COLO668 (cell line): Measurements from ENCODE around the gene ULBP1.
A peak's percentile ranks its signal among the peaks of the same experiment; 100 is the strongest.
"Not testable (repeated sequence)": the region's sequence is repeated elsewhere in the genome, so short reads cannot be mapped to it uniquely, and the experiment has no call there.

Experiments
- DNase-seq: peaks from one replicate; lab custom pipeline; 2025; ENCODE audit not compliant: unreplicated experiment; lab: John Stamatoyannopoulos, UW

The ULBP1 gene

DNA sequence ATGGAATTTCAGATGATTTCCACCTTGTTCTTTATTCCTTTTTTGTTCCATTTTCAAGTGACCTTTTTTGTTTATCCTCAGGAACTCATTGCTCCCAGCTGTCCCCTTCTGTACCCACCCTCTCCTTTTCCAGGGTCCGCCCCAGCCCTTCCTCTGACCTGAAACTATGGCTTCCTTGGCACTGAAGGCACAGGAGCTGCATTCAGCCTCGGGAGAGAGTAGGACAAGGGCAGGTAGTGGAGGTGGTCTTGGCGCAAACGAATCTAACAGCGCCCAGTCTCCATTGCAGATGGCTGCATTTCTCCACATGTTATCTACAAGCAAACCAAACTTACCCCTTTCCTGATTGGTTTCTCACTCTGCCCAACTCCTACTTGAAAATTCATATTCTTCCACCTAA lies 30.7 kb upstream of the ULBP1 start:
- DNase-seq, result no peak

DNA sequence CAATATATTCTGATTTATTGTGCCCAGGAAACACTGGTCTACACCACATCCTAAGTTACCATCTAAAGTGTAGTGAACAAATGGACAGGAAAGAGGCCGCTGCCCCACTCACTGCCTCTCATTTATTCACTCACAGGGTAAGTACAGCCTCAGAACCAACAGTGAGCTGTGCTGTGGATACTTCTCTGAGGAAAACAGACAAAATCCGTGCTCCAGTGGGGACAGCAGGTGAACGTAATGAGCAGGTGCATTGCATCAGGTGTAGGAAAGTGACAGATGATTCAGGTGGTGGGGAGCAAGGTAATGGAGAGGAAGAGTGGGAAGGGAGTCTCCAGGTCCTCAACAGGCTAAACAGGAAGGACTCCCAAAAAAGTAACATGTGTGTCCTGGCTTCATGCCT lies 30.3 kb upstream of the ULBP1 start:
- DNase-seq, result no peak

DNA sequence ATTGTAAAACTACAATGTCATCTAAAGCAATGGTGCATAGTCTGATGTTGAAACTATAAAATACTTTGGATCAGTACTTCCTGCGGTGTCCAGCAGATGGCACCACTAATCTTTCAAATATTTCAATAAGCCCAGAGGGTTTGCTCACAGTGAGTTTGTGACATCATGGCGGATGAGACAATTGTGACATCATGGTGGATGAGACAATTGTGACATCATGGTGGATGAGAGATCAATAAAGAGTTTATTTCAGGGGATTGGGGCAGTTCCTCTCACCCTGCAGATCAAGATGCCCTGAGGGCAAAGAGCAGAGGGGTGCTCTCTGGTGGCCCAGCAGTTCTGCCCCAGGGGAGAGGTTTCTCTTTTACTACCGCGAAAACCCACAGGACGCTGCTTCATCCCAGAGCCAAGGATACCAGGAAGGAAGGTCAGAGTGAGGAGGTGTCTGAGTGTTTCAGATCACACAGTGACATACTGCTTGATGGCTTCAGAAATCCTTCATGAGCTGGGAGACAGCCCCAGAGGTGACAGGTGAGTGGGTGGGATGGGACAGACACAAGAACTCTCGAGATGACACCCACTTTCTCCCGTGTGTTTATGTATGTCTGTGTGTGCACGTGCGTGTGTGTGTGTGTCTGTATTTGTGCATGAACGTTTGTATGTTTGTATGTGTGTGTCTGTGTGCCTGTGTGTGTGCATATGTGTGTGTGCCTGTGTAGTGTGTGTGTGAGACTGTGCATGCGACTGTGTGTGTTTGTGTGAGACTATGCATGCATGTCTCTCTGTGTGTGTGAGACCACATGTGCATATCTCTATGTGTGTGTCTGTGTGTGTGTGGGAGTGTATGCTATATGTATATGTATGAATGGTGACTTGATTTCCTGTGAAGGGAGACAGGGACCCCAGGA lies 29.2 kb upstream of the ULBP1 start:
- peak; percentile 67 for DNase-seq

DNA sequence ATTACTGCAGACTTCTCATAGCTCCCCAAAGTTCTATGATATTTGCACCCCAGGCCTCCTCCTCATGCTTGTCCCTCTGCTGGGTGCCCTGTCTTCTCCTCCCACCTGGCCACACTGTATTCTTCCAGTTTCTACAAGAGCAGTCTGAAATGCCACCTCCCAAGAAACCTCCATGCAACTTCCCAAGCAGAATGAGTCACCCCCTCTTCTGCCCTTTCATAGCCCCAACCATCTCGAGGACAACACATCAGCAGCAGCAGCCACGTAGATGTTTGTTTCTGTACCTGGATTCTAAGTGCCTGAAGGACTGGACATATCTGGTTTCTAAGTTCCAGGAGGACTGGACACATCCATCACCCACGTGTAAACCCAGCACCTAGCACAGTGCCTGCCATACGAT lies 28.5 kb upstream of the ULBP1 start:
- no peak for DNase-seq

DNA sequence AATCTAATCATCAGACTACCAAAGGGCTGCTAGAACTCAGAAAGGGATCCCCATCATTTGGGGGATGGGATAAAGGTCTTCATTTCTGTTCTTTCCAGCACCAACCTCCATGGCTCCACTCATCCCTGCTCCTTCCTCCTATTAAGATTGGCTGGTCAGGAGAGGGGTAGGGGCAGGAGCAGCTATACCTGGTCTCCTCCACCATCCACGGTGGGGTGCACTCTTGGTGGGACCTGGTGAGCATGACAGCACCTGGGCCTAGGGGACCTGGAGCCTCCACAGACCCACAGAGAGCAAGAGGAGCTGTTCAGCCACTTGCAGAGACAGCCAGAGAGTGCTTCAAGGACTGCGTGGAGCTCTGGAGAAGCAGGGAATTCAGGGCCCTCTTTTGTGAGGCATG lies 28.1 kb upstream of the ULBP1 start:
- no peak for DNase-seq

DNA sequence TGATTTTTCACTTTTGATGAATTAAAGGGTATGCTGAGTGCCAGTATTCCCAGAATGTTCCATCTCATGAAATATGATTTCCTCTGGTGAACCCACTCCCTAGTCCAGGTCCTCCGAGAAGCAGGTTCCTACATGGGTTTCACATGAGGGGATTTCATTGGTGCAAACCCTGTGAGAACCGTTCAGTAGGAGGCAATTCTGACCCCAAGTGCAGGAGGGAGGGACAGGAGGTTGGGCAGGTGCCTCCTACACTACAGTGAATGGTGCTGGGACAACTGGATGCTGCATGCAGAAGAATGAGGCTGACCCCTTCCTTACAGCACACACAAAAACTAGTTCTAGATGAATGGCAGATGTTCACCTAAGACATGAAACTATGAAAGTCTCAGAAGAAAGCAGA lies 27.0 kb upstream of the ULBP1 start:
- no peak for DNase-seq

DNA sequence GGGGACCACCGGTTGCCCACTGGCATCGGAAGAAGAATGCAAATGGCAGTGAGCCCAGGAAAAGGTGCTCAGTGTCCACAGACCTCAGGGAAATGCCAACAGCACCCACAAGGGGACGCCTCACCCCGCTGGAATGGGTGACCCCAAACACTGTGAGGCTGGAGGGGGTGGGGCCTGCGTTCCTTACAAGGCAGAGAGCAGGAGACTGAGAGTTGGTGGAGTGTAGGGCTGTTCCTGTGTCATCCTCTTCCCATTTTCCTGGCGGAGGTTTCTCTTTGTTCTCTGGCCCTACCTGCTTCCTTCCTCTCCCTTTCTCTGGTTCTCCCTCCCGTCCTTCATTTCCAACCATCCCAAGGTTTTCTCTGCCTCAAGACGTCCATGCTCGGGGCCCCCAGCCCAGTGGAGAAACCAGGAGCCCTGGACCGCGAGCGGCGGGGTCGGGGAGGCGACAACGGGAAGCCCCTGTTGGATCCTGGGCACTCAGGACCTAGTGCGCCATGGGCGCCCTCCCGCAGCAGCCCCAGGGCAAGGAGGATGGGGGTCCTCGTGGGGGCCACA lies 25.7 kb upstream of the ULBP1 start:
- DNase-seq, result not testable (repeated sequence)

DNA sequence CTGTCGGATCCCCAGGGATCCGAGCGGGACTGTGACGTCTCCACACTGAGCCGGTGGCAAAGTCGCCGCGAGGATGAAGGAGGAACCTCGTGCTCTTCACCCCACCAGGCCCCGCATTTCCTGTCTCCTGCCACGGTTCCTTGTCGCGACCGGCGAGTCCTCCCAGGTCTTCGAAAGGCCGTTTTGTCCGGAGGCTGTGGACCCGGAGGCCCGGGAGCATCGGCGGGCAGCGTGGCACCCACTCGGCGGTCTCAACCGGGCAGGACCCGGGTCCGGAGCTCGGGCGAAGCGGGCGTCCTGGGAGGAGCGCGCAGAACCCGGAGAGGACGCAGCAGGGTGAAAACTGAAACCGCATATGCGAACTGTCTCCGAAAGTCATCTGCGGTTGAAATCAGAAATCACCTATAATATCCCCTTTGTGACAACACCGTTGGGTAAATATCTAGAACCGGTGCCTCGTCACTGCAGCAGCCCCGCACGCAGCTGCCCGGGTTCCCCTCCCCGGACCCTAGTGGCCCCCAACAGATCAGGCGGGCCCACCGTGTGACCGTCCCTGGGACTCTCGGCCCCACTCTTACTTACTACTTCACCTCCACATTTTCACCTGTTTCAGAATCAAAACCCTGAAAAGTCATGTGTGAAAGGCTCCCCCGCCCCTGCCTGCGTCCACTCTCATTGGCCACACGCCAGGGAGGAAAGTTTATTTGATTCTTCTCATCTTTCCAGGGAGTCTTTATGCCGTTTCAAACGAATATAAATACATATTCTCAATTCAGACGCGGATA lies 25.0 kb upstream of the ULBP1 start:
- DNase-seq, result peak; percentile 16

DNA sequence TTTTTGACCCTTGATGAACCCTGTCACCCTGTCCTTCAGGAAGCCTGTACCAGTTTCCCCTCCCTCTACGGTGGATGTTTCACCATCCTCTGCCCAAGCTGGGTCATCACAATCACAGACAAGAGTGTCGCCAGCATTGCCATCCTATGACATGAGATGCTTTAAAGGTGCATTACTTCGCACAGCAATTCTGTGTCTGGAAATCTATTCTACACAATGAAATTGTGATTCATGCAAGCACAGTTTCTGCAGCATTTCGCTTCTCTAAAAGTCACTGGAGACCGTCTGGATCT lies 24.4 kb upstream of the ULBP1 start:
- DNase-seq, result no peak

DNA sequence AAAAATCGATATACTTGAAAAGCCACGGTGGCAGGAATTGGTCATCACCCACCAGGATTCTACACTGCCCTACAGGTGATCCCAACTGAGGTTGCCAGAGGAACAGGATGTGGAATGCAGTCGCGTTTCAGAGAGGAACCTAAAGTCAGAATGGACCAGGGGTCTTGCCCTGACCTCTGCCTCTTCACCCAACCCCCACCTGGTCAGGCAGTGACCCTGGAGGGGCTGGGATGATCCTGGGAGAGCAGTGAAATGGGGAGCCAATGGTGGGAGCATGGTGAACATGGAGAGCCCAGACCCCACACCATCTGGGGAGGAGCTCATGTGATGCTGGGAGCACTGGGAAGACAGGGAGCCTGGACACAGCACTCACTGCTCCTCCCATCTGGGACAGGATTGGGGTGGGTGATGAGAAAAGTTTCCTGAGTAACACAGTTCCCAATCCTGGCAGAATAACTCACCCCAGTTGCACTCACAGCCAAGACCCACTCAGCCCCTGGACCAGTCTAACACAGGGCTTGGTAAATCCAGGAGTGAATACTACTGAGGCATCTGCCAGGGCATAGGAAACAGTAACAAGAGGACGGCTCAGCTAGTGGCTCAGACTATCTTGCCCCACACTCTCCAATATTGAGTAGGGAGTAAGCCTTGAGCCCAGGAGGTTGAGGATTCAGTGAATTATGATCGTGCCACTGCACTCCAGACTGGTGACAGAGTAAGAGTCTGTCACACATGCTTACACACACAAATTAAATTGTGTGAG lies 23.7 kb upstream of the ULBP1 start:
- no peak for DNase-seq

DNA sequence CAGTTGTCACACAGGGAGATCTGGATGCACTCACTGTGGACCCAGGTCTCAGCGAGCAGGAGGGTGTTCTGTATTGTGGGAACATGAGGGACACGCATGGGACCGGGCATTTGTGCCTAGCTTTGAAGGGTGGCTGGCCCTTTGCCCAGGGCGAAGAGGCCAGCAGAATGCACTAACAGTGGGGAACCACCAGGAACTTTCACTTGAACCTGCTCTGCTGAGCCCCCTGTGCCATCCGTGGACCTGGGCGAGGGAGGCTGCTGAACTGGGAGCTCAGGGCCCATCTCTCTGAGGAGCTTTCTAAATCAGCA lies 23.1 kb upstream of the ULBP1 start:
- DNase-seq, result no peak

DNA sequence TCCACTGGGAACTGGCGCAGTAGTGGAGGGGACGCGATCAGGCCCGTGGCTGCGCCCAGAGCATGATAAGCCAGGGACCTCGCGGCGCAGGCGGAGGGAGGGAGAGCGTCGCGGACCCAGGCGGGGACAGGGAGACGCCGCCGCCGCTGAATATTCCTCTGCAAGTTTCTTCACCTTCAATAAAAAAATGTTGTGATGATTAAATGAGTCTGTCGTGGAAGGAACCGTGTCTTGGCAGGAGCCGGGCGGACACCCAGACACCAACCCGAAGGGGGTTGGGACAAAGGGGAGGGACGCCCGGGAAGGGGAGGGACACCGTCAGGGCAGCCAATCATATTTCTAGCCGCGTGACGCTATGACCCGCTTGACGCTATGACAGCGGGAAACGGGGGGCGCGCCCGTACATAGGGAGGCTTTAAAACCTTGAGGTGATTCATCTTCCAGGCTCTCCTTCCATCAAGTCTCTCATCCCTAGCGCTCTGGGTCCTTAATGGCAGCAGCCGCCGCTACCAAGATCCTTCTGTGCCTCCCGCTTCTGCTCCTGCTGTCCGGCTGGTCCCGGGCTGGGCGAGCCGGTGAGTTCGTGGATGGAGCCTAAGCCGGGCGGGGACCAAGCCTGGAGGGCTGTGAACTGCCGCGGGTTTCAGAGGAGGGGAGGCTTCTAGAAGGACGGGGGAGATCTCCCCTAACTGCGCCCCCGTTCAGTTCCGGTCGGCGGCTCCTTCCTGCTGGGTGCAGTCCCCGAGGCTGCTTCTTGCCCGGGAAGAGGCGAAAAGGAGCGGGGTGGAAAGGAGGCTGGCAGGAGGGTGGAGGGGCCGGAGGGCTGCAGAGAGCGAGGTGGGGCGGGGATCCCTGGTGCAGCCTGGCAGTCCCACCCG lies 21.9 kb upstream of the ULBP1 start, which contains the start of gene ULBP2:
Gene ULBP2 (plus strand): TSS at position 432 of the 878 bp plus-strand sequence. CDS start 59 bp downstream, at position 491.
- peak; percentile 70 for DNase-seq

DNA sequence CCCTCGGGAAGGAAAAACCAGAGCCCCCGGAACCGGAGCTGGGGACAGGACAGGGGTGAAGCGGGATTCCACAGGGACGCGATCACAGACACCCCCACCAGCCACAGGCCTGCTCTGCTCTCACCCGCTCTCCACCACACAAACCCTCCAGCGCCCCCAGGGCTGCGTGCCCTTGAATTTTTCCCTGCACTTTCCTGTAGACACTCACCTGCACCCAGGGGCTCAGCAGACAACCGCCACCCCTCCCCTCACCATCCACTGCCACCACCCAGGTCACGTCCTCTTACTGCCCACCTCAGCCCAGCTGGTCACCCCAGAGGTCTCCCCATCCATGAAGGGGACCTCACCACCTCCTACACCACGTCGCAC lies 21.3 kb upstream of the ULBP1 start:
- DNase-seq, result no peak

DNA sequence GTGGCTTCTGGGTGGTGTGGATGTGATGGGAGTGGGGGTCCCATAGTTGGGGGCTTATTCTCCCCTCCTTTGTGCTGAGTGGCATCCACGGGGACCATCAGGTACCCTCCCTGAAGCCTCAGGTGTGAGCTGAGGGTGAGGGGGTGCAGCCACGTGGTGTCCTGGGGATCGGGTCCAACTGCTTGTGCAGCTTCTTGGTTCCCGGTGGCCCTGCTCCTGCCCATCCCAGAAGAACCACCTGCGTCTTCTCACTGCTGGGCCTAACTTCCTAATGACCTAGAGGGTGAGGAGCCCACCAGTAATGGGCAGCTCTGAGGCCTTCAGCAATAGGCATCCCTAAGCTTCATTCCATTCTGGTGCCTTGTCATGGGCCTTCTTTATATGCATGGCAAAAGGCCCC lies 20.4 kb upstream of the ULBP1 start:
- DNase-seq, result not testable (repeated sequence)

DNA sequence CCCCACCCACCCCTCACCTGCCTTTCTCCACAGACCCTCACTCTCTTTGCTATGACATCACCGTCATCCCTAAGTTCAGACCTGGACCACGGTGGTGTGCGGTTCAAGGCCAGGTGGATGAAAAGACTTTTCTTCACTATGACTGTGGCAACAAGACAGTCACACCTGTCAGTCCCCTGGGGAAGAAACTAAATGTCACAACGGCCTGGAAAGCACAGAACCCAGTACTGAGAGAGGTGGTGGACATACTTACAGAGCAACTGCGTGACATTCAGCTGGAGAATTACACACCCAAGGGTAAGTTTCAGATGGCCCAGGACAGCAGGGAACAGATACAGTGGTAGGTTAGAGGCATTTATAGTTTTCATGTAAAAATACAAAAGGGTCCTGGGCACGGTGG lies 18.5 kb upstream of the ULBP1 start:
- DNase-seq, result not testable (repeated sequence)

DNA sequence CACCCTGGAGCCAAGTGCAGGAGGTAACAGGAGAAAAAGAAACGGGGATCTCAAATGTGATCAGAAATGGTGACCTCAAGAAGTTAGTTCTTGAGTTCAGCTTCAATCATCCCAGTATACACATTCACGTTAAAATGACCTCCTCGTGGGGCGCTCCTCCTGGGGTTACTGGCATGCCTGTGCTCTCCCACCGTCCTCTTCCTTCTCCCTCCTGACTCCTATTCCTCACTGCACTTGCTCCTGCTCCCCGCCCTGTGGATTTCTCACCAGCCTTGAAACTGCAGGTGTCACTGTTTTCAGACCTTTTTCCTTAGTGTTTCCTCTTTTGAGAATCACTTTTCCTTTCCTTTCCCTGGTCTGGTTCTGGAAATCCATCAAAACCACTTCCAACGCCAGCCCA lies 17.1 kb upstream of the ULBP1 start:
- DNase-seq, result not testable (repeated sequence)

DNA sequence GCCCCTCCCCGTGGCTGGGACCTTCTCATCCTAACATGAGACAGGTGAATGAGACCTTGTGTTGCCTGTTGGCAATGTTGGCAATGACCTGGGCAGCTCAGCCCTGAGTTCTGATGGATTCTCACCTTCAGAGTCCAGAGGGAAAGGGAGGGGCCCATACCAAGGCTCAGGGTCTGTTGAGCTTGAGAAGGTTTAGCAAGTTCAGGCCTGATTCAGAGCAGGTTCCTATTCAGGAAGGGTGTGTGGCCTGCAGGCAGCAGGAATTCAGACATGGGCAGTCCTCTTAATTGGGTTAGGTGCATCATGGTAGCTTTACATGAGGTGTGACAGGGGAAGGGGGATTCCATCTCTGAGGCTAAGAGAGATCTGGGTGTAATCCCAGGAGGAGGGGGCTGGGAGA lies 16.2 kb upstream of the ULBP1 start:
- DNase-seq, result not testable (repeated sequence)

DNA sequence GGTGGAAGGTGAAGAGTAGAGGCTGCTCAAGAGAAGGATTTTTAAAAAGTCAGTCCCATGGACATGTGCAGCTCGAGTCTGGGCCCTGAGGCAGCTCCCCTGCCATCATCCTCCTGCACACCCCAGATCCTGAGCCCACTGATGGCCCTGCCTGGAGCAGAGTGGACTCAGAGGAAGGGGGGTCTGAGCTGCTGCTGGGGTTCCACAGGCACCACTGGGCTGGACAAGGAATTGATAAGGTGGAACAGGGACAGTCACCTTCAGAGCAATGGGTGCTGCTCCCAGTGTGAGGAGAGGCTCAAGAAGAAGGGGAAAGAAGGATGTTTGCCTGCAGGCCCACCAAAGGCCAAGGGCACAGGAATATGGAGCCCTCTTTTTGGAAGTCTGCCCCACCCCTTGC lies 15.7 kb upstream of the ULBP1 start:
- no peak for DNase-seq

DNA sequence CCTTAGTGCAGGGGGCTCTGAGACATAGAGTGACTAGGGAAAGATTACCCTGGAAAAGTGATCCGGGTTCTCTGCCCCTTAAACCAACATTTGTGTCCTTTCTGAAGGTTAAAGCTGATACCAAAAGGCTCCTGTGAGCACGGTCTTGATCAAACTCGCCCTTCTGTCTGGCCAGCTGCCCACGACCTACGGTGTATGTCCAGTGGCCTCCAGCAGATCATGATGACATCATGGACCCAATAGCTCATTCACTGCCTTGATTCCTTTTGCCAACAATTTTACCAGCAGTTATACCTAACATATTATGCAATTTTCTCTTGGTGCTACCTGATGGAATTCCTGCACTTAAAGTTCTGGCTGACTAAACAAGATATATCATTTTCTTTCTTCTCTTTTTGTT lies 15.1 kb upstream of the ULBP1 start:
- DNase-seq, result no peak

DNA sequence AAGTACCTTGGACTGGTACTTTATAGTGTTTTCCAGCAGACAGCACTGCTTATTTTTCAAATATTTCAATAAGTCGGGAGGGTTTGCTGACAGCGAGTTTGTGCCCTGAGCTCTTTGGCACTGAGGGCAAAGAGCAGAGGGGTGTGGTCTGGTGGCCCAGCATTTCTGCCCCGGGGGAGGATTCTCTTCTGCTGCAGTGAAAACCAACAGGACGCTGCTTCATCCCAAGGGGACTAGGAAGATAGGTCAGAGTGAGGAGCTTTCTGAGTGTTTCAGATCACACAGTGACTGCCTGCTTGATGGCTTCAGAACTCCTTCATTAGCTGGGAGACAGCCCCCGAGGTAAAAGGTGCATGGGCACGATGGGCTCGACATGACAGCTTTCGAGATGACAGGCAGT lies 13.3 kb upstream of the ULBP1 start:
- DNase-seq, result no peak

DNA sequence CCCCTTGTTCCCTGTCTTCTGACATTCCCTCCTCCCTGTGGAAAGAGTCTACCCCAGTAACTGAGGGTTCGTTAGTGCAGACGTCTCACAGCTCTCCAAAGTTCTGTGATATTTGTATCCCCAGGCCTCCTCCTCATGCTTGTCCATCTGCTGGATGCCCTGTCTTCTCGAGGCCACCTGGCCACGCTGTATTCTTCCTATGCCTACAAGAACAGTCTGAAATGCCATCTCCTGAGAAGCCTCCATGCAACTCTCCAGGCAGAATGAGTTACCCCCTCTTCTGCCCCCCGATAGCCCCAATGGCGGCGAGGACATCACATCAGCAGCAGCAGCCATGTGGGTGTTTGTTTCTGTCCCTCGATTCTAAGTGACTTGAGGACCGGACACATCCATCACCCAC lies 12.6 kb upstream of the ULBP1 start:
- DNase-seq, result no peak
